Stimulated activated CD8-positive, alpha-beta memory T cell treated with anti-CD3 and anti-CD28 coated beads, Interleukin-4, amount 100 ng/mL, for 4 hours (primary cell): ENCODE results near the gene DPEP3.
"Not testable (repeated sequence)": the region's sequence is repeated elsewhere in the genome, so short reads cannot be mapped to it uniquely, and the experiment has no call there.

Experiments used
- DNase-seq, 2 donors: peaks; one replicate each; pipeline ENCODE4 v3.0.0-alpha.2; 2020; ENCODE audit warnings: low read depth in 2 of 2, low spot score in 1 of 2

Gene DPEP3

DNA sequence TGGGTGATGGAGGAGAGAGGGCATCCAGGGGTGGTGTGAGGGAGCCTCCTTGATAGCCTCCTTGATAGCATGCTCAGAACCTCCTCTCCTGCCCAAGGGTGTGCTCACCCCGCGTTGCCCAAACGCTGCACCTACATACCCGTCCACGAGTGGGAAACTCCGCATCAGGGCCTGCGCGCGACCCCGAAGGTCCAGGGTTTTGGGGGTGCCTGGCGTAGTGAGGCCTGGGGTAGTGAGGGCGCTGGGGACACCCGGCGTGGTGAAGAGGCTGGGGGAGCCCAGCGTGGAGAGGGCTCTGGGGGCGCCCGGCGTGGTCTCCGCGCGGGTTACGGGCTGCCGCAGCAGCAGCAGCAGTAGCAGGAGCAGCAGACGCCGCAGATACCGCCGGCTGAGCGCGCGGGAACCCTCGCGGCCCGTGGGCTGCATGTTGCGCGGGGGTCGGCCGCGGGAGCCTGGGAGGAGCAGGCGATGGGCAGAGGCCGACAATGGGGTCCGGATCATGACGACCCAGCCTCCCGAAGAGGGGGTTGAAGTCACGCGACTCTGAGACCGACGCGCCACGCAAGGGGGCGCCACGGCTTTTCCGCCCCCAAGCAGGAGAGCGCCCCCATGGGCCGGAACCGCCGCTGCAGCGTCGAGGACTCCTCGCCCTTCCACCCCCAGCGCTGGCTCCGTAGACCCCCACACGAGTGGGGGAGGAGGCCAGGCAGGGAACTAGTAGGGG, at the start of gene DPEP3:
DPEP3 (minus strand) TSS at position 545 of the 724 bp plus-strand sequence; CDS start at position 426, 119 bp downstream.
- no peak for DNase-seq

- no peak for DNase-seq
These were observed 48.7 kb upstream of the DPEP3 start for GRCh38 chr16:68028996-68029395.

DNA sequence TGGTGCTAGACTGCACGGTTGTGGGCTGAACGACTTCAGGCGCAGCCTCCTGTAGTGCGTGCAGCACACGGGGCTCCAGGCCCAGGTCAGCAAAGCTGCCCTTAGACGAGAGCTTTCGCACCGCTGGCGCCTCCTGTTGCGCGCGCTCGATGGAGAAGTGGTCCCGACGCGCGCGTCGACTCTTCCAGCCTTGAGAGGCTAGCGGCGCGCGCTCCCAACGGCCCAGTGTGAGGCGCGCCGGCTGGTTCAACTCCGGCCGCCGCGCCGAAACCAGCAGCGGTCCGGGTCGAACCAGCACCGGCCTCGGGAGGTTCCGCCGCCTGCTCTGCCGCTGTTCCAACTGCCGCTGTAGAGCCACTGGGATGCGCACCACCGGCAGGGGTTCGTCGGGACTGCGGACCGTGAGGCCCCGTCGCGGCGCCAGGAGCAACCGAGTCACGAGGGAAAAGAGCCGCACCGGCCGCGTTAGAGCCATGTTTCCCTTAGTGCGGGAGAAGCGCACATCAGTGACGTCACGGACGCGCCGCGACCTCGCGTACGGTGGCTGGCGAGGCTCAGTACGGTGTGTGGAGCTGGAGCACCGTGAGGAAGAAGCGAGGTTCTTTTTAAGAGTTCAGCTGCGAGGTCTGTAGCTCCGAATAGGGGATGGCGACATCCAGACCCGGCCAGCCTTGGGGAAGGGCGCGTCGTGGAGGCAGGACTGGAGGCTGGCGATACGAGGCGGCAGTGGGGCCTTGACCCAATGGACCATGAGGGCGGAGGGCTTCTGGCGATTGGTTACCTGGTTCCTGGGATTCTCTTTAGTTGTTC, 42.6 kb upstream of the DPEP3 start, which contains the start of the genes DDX28 and DUS2:
DDX28 (minus strand) TSS at position 505 of the 810 bp plus-strand sequence; CDS start at position 475, 30 bp downstream.
DUS2 (plus strand) TSS at position 557 of the 810 bp plus-strand sequence. CDS start 14,740 bp downstream, outside the sequence.
- DNase-seq, result peak; percentile 88 to 95

DNA sequence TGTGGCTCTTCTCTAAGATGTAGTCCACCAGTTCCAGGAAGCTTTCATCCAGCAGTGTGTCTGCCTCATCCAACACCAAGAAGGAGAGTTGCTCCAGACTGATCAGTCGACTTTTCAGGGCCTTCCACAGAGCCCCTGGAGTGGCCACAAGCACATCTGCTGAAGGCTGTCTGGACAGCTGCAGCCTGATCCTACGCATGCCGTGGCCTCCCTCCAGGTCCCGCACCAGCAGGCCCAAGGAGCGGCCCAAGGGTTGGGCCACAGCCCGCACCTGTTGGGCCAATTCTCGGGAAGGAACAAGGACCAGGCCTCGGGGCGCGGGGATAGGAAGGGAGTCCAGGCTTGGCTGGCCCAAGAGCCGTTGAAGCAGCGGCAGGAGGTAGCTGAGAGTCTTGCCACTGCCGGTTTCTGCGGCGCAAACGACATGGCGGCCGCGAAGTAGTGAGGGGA, 42.0 kb upstream of the DPEP3 start:
- no peak for DNase-seq

DNA sequence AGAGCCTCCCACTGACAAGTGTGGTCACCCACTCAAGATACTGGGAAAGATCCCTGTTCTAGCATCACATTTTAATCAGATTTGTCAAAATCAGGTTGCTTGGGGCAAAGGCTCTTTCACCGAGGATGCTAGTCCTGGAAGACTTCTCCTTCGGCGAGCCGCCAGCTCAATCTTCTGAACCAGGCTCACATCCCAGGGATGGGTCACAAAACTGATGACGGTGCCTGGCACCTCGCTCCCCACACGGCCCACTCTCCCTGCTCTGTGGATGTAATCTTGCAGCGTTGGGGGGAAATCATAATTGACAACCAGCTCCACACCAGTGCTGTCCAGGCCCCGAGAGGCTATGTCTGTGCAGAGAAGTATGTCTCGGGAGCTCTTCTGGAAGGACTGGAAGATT, 41.2 kb upstream of the DPEP3 start:
- no peak for DNase-seq

DNA sequence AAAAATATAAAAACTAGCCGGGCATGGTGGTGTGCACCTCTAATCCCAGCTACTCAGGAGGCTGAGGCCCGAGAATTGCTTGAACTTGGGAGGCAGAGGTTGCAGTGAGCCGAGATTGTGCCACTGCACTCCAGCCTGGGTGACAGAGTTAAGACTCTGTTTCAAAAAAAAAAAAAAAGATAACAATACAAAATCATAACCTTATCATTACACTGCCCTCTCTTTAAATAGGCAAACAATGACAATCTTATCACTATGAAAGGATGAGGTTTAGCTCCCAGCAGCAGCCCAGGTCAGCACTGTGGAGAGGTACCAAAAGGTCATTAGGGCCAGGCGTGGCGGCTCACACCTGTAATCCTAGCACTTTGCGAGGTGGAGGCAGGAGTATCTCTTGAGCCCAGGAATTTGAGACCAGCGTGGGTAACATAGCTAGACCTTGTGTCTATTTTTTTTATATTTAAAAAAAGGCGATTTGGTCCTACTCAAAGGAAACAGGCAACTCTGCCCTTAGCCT, 38.9 kb upstream of the DPEP3 start:
- DNase-seq, result no peak

DNA sequence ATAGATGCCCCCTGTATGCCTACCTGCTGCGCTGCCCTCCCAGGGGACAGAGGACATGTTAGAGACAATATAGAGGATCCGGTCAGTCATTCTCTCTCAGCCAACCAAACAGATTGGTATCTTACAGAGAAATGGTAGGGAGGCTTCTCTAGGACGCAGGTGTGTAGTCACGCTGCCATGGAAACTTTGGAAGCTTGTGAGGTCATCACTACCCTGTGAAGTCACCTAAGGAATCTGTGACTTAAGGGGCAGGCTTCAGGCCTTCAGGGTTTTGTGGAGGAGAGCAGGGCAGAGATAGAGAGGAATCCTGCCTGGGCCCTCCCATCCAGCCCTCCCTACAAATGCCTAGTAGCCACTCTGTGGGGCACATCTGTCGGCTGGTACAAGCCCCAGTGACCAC, 35.4 kb upstream of the DPEP3 start, which contains the start of gene DPEP2NB:
DPEP2NB (minus strand) TSS at position 231 of the 400 bp plus-strand sequence; CDS start at position 90, 141 bp downstream.
- DNase-seq, result no peak

DNA sequence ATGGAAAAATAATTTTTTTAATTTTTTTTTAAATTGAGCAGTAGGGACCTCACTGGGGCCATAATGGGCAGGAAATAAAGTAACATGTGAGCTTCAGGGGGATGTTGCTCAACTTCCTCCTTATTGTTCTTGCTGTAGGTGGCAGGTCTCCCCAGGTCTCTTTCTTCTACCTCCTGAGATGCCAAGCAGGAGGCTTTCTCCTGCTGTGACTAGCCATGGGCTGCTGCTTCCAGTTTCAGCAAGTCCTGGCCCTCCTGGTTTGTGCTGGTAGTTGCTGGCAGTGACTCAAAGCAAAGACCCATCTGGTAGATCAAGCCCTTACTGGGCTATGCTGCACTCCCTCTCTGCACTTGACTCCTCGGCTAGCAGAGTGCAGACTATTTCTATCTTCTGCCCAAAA, 33.1 kb upstream of the DPEP3 start:
- DNase-seq, result no peak

- not testable (repeated sequence) for DNase-seq
These were observed 29.6 kb upstream of the DPEP3 start for GRCh38 chr16:68009872-68010271.

DNA sequence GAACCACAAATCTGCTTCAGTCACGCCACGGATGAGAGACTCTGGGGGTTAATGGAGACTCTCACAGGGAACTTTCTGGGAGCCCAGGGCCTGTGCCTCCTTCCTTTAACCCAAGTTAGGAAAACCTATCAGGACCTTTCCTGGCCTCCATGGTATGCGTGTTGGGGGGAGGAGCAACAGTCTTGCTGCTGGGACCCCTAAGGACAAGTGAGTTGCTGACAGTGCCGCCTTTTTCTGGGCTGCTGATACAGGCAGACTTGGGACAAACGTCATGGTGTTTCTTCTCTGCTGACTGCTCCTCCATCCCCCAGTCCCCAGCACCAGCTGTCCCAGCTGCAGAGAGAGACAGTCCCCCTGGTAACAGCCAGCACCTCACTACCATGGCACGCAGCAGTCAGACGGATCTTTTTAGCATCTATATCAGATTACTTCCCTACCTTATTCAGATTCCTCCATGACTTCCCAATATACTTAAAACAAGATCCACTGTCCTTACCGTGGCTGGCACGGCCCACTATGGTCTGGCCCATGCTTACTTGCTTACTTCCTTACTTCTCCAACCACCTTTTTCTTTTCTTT, 28.9 kb upstream of the DPEP3 start:
- no peak for DNase-seq

GRCh38 chr16:68005786-68006286, 25.5 kb upstream of the DPEP3 start:
- no peak for DNase-seq

- no peak for DNase-seq
These were observed 24.9 kb upstream of the DPEP3 start for GRCh38 chr16:68005211-68005610.

DNA sequence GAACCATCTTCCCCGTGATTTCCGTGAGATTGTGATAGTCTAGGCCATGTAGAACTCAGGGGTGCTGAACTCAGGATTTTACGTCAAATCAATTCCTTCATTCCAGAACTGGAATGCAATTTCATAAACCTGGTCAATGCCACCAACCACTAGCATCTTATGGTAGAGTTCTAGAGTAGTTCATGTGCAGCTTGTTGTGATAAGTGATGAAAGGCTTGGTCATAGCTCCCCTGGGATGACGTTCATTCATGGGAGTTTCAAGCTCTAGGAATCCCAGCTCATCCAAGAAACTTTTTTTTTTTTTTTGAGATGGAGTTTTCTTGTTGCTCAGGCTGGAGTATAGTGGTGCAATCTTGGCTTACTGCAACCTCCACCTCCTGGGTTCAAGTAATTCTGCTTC, 22.7 kb upstream of the DPEP3 start:
- no peak for DNase-seq

DNA sequence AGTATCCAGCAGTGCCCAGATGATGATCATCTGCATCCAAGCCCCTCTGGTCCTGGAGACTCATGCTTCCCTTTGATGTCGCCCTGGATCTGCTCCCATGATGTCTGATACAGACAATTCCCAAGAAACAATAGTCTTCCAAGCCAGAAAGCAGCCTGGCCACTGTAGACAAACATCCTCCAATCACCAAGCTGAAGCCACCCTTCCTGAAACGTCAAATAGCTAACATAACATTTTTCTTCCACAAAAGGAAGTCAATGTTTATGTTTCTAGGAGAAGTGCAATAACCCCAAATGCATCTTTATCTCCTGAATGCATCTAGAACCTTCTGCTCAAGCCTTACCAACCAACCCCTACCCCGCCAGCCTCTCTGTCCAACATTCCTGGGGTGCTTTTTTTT, 20.2 kb upstream of the DPEP3 start:
- DNase-seq, result no peak

- no peak for DNase-seq
These were observed 19.7 kb upstream of the DPEP3 start for GRCh38 chr16:67999985-68000384.

- not testable (repeated sequence) for DNase-seq
These were observed 18.7 kb upstream of the DPEP3 start, which contains the start of gene DPEP2 for GRCh38 chr16:67998779-67999688. Gene DPEP2, minus strand, starts transcription at chr16:67999484. Its CDS starts 6,272 bp downstream, at chr16:67993212.

GRCh38 chr16:67998231-67998778, 18.0 kb upstream of the DPEP3 start:
- DNase-seq, result not testable (repeated sequence)

DNA sequence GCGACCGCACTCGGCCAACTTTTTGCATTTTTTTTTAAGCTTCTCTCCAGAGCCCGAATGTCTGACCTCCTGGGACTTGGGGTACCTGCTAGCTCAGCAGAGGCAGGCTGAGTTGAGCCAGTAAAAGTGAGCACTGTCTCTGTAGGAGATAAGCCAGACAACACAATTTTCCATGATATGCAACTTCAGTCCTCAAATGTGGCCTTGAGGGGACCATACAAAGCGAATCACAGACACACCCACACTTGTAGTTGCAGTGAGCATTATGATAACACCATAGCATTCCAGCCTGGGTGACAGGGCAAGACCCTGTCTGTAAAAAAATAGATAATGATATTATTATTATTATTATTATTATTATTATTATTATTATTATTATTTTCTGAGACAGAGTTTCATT, 16.4 kb upstream of the DPEP3 start:
- no peak for DNase-seq

- no peak for DNase-seq
These were observed 15.1 kb upstream of the DPEP3 start for GRCh38 chr16:67995423-67995822.

- not testable (repeated sequence) for DNase-seq
These were observed 13.7 kb upstream of the DPEP3 start for GRCh38 chr16:67994040-67994408.
